Esophagus squamous epithelium (tissue), 5 donors: ENCODE results near the gene SHISAL2A. TPM values are rescaled to one million over a fixed set of nuclear protein-coding genes. Genes with fewer than 3 reads are reported as not detected.
A peak's percentile ranks its signal among the peaks of the same experiment; 100 is the strongest.

Experiments
- DNase-seq: peaks from one replicate; lab custom pipeline; 2025; lab: John Stamatoyannopoulos, UW
- H3K27ac ChIP-seq, 4 donors: fragments of 200-600 bp; sonication (generic); one replicate each; pipeline ENCODE4 v1.5.1; 2016 to 2019; ENCODE audit warnings: mild to moderate bottlenecking in 1 of 4
- H3K27me3 ChIP-seq, 4 donors: fragments of 200-600 bp; sonication (generic); 1 replicate in 3 of 4; 2 replicates in 1 of 4; pipeline versions ENCODE4 v1.5.1 to v1.6.0; 2017 to 2021; ENCODE audit warnings: antibody characterized with exemption in 1 of 4
- H3K36me3 ChIP-seq, 3 donors: fragments of 200-600 bp; sonication (generic); one replicate each; pipeline ENCODE4 v1.5.1; 2016 to 2019
- H3K4me1 ChIP-seq, 3 donors: fragments of 200-600 bp; sonication (generic); one replicate each; pipeline ENCODE4 v1.5.1; 2017 to 2019
- H3K4me3 ChIP-seq, 4 donors: fragments of 200-600 bp; sonication (generic); 1 replicate in 3 of 4; 2 replicates in 1 of 4; pipeline ENCODE4 v1.5.1; 2016 to 2019; ENCODE audit warnings: mild to moderate bottlenecking in 2 of 4, moderate library complexity in 1 of 4
- H3K9me3 ChIP-seq, 3 donors: fragments of 200-600 bp; sonication (generic); one replicate each; pipeline ENCODE4 v1.5.1; 2016 to 2019
- CTCF ChIP-seq, 6 experiments: fragments of 450-650 bp in 4 of 6; fragments of 200-600 bp in 2 of 6; sonication (generic) in 2 of 6; IDR thresholded peaks; one replicate each; pipeline ENCODE4 v1.5.1; 2016 to 2019; ENCODE audit warnings: antibody characterized with exemption in 6 of 6, mild to moderate bottlenecking in 4 of 6, moderate library complexity in 4 of 6
- POLR2A ChIP-seq, 4 donors: fragments of 450-650 bp; IDR thresholded peaks; one replicate each; pipeline ENCODE4 v1.6.1; 2017; ENCODE audit warnings: antibody characterized with exemption in 4 of 4, mild to moderate bottlenecking in 4 of 4, moderate library complexity in 3 of 4
- WGBS, 2 donors: methylation state at CpG; one replicate each; pipeline ENCODE4 v1.1.5; 2018; 5-methylcytosine and 5-hydroxymethylcytosine counted together
- intact Hi-C: fragments of 100-400 bp; cut with DNase I; formaldehyde crosslinking; loops from one replicate; pipeline ENCODE4 v1.15.0; 2022
- total RNA-seq, 4 donors: library from RNA; depleted of rRNA; stranded (reverse); fragments of >200 nt; gene quantifications; one replicate each; pipeline ENCODE4 v1.1.0, GENCODE V29; 2016
- donor health status: DM: yes; HTN: yes; CAD: no.

The SHISAL2A gene
- total RNA-seq, 4 donors from 2014 or later, result 1.7 TPM; not detected in 3

- Histone ChIP-seq H3K27me3 (peaks cover 0 to 10% (median 0%) of the 10 kb centered on the region in 4 donors), H3K9me3 (no peaks in the 10 kb centered on the region), H3K4me3 (no peak overlapping the region), H3K27ac (no peak overlapping the region), H3K36me3 (no peaks in the 10 kb centered on the region), H3K4me1 (peaks cover 7 to 29% (median 22%) of the 10 kb centered on the region in 3 donors)
- intact Hi-C loops, result no loop called here
- TF ChIP-seq POLR2A (IDR thresholded peaks at IDR 0.05) (no peak), CTCF (IDR thresholded peaks at IDR 0.05) (no peak)
- no peak for DNase-seq
- 77 to 87% methylated on average over 4 to 7 of the region's 7 CpGs for WGBS, 2 donors
These were observed 33.7 kb upstream of the SHISAL2A start for GRCh38 chr1:52599236-52599635.

- no peak for TF ChIP-seq POLR2A (IDR thresholded peaks at IDR 0.05)
- TF ChIP-seq CTCF (IDR thresholded peaks at IDR 0.05), result no peak
- no peak for DNase-seq
- H3K36me3 ChIP-seq, result no peaks in the 10 kb centered on the region
- H3K4me1 ChIP-seq, result peaks cover 7 to 33% (median 26%) of the 10 kb centered on the region in 3 donors
- no peaks in the 10 kb centered on the region for H3K9me3 ChIP-seq
- 97 to 98% methylated on average over 8 of the region's 8 CpGs for WGBS, 2 donors
- no peak overlapping the region for H3K27ac ChIP-seq
- intact Hi-C loops, result no loop called here
- peaks cover 0 to 7% (median 0%) of the 10 kb centered on the region in 4 donors for H3K27me3 ChIP-seq
- no peak overlapping the region for H3K4me3 ChIP-seq
These were observed 32.3 kb upstream of the SHISAL2A start for GRCh38 chr1:52600533-52601179.

- intact Hi-C loops, result no loop called here
- DNase-seq, result no peak
- peak overlapping the region in 2 of 4 donors; percentile 63 to 77 for H3K4me3 ChIP-seq
- H3K27me3 ChIP-seq, result no peaks in the 10 kb centered on the region
- TF ChIP-seq POLR2A (IDR thresholded peaks at IDR 0.05) (no peak), CTCF (IDR thresholded peaks at IDR 0.05) (no peak)
- H3K36me3 ChIP-seq, result peaks cover 0 to under 1% (median 0%) of the 10 kb centered on the region in 3 donors
- H3K27ac ChIP-seq, result peak overlapping the region in 2 of 4 donors; percentile 56 to 84
- H3K4me1 ChIP-seq, result peaks cover 7 to 33% (median 26%) of the 10 kb centered on the region in 3 donors
- WGBS, 2 donors, result 73 to 79% methylated on average over 3 of the region's 3 CpGs
- H3K9me3 ChIP-seq, result no peaks in the 10 kb centered on the region
These were observed 31.4 kb upstream of the SHISAL2A start for GRCh38 chr1:52601519-52601918.

DNA sequence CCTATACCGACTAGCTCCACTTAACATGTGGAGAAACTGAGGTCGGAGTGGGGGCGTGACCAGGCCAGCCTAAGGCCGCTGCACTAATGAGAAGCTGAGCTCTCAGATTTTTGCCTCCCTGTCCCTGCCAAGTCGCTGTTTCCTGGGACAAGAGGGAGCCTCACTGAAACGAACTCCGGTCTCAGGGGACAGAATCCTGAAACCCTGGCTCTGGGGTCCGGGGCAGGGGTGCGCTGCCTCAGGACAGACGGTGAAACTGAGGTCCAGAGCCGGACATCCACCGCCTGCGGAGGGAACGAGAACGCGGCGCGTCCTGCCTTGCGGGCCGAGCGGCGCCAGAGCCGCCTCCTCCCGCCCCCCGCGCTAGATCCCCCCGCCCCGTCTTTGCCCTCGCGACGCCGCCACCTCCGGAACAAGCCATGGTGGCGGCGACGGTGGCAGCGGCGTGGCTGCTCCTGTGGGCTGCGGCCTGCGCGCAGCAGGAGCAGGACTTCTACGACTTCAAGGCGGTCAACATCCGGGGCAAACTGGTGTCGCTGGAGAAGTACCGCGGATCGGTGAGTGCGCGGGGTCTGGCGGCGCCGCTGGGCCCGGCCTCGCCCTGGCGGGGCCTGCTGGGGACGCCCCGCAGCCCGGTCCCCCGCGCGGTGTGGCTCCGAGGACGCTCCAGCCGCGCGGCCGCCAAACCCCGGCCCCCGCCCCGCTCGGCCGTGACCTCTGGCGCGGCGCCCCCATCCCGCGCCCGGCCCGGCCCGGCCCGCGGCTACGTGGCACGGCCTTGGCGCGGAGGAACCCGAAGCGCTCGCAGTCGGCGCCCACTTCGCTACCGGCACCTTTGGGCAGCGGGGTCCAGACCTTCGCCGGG is 30.7 kb upstream of the SHISAL2A start, which contains the start of gene GPX7:
TSS of gene GPX7 (plus strand) at position 381 of the 865 bp plus-strand sequence. CDS start at position 420, 39 bp downstream.
- H3K27me3 ChIP-seq, result no peaks in the 10 kb centered on the region
- WGBS, 2 donors, result 12% methylated on average over 6 of the region's 97 CpGs; no CpG with 5 or more reads in 1 of the 2 donors
- peaks cover 0 to 8% (median 0%) of the 10 kb centered on the region in 3 donors for H3K36me3 ChIP-seq
- H3K27ac ChIP-seq, result peak within 1 kb of the TSS; percentile 56 to 84 (median 75)
- intact Hi-C loops, result no loop called here
- H3K4me1 ChIP-seq, result peaks cover 7 to 33% (median 26%) of the 10 kb centered on the region in 3 donors
- H3K9me3 ChIP-seq, result no peaks in the 10 kb centered on the region
- H3K4me3 ChIP-seq, result peak within 1 kb of the TSS; percentile 37 to 77 (median 54)
- TF ChIP-seq CTCF (IDR thresholded peaks at IDR 0.05) (no peak), POLR2A (IDR thresholded peaks at IDR 0.05) (no peak)
- no peak for DNase-seq
